ENCODE measurements around the gene GANAB. TPM values are rescaled to one million over a fixed set of nuclear protein-coding genes. Genes with fewer than 3 reads are reported as not detected.

Gene GANAB
- polyA plus RNA-seq, 3 donors, result 99.7 to 116 (median 109) TPM

GRCh38 chr11:62607714-62608113 is 38.7 kb downstream of the GANAB start:
- Mint-ChIP-seq H3K36me3 (peaks cover 65 to 75% of the 10 kb centered on the region in 2 donors), H3K27me3 (ENCODE audit: low read depth in 3 of 3) (peaks cover 0 to 2% (median 0%) of the 10 kb centered on the region in 3 donors), H3K4me3 (peak overlapping the region in 1 of 2 donors; percentile 53), H3K9me3 (peaks cover 0 to 2% (median 0%) of the 10 kb centered on the region in 7 donors), H3K4me1 (peaks cover 44% of the 10 kb centered on the region), H3K27ac (peak overlapping the region; percentile 76 to 97 (median 88))
- peaks cover 33 to 38% of the 10 kb centered on the region in 2 donors for H3K4me1 ChIP-seq (ENCODE audit: control insufficient read depth in 1 of 2, insufficient read depth in 2 of 2, low read length in 2 of 2)
- no peak overlapping the region for H3K9ac ChIP-seq (ENCODE audit: insufficient read depth, low read length, poor library complexity, severe bottlenecking)
- H3K79me2 ChIP-seq (ENCODE audit: insufficient read depth, low read length), result peaks cover 16% of the 10 kb centered on the region
- H3K4me3 ChIP-seq (replicated peaks in 1 of 3; ENCODE audit: low read depth in 2 of 3, low read length in 3 of 3), result no peak overlapping the region
- no peaks in the 10 kb centered on the region for H3K27me3 ChIP-seq (ENCODE audit: control insufficient read depth in 2 of 2, insufficient read depth in 2 of 2, low read length in 2 of 2)
- intact Hi-C loops (cut with micrococcal nuclease), result no loop called here
- no peaks in the 10 kb centered on the region for H4K20me1 ChIP-seq (ENCODE audit: insufficient read depth, low read length)
- peak; percentile 58 to 93 (median 77) for DNase-seq
- peak overlapping the region; percentile 1 for H3K4me2 ChIP-seq (replicated peaks; ENCODE audit: extremely low read depth, low read length, poor library complexity, severe bottlenecking)
- H2AFZ ChIP-seq (ENCODE audit: insufficient read depth, low read depth, low read length, poor library complexity, severe bottlenecking), result no peak overlapping the region
- peaks cover 30 to 64% of the 10 kb centered on the region in 2 donors for H3K36me3 ChIP-seq (replicated peaks in 1 of 2; ENCODE audit: control insufficient read depth in 1 of 2, insufficient read depth in 2 of 2, low read length in 2 of 2)
- H3K27ac ChIP-seq (ENCODE audit: low read depth in 1 of 2, low read length in 2 of 2), result peak overlapping the region; percentile 32 to 63
- 46% methylated on average over 4 of the region's 4 CpGs for WGBS (ENCODE audit: insufficient coverage)
- no peaks in the 10 kb centered on the region for H3K9me3 ChIP-seq (replicated peaks in 1 of 2; ENCODE audit: control insufficient read depth in 1 of 2, insufficient read depth in 1 of 2, low read length in 2 of 2)
- no peak for TF ChIP-seq CTCF (IDR thresholded peaks at IDR 0.05)

GRCh38 chr11:62605902-62606301 is 40.5 kb downstream of the GANAB start:
- Histone ChIP-seq H3K27ac (ENCODE audit: low read depth in 1 of 2, low read length in 2 of 2) (no peak overlapping the region), H3K9me3 (replicated peaks in 1 of 2; ENCODE audit: control insufficient read depth in 1 of 2, insufficient read depth in 1 of 2, low read length in 2 of 2) (no peaks in the 10 kb centered on the region), H4K20me1 (ENCODE audit: insufficient read depth, low read length) (no peaks in the 10 kb centered on the region), H2AFZ (ENCODE audit: insufficient read depth, low read depth, low read length, poor library complexity, severe bottlenecking) (no peak overlapping the region), H3K79me2 (ENCODE audit: insufficient read depth, low read length) (peaks cover 12% of the 10 kb centered on the region), H3K4me3 (replicated peaks in 1 of 3; ENCODE audit: low read depth in 2 of 3, low read length in 3 of 3) (no peak overlapping the region), H3K4me1 (ENCODE audit: control insufficient read depth in 1 of 2, insufficient read depth in 2 of 2, low read length in 2 of 2) (peaks cover 33 to 35% of the 10 kb centered on the region in 2 donors), H3K36me3 (replicated peaks in 1 of 2; ENCODE audit: control insufficient read depth in 1 of 2, insufficient read depth in 2 of 2, low read length in 2 of 2) (peaks cover 30 to 64% of the 10 kb centered on the region in 2 donors), H3K27me3 (ENCODE audit: control insufficient read depth in 2 of 2, insufficient read depth in 2 of 2, low read length in 2 of 2) (no peaks in the 10 kb centered on the region), H3K4me2 (replicated peaks; ENCODE audit: extremely low read depth, low read length, poor library complexity, severe bottlenecking) (no peak overlapping the region), H3K9ac (ENCODE audit: insufficient read depth, low read length, poor library complexity, severe bottlenecking) (no peak overlapping the region)
- H3K27me3 Mint-ChIP-seq (ENCODE audit: low read depth in 3 of 3), result peaks cover 0 to 2% (median 0%) of the 10 kb centered on the region in 3 donors
- H3K9me3 Mint-ChIP-seq, result peaks cover 0 to 2% (median 0%) of the 10 kb centered on the region in 7 donors
- WGBS (ENCODE audit: insufficient coverage), result over 99% methylated on average over 14 of the region's 15 CpGs
- H3K4me1 Mint-ChIP-seq, result peaks cover 39% of the 10 kb centered on the region
- H3K36me3 Mint-ChIP-seq, result peaks cover 65 to 75% of the 10 kb centered on the region in 2 donors
- no peak for DNase-seq
- no peak overlapping the region for H3K4me3 Mint-ChIP-seq
- H3K27ac Mint-ChIP-seq, result peak overlapping the region in 3 of 7 donors; percentile 20 to 58 (median 57)
- intact Hi-C loops (cut with micrococcal nuclease), result no loop called here
- TF ChIP-seq CTCF (IDR thresholded peaks at IDR 0.05), result no peak
